Measurements from ENCODE around the gene C8G.

The C8G gene

GRCh38 chr9:136957901-136958300, 12.9 kb downstream of the C8G start:
- FAIRE-seq: no peak
- TF ChIP-seq TAF1 (IDR thresholded peaks at IDR 0.05; ENCODE audit: borderline replicate concordance, low read depth, low read length): no peak
- TF ChIP-seq POLR2A (IDR thresholded peaks at IDR 0.05; ENCODE audit: low read depth, low read length): no peak
- no peak for TF ChIP-seq POLR2AphosphoS5 (IDR thresholded peaks at IDR 0.05; ENCODE audit: low read depth, low read length)

GRCh38 chr9:136958473-136958872, 13.4 kb downstream of the C8G start:
- FAIRE-seq: no peak
- TF ChIP-seq POLR2AphosphoS5 (IDR thresholded peaks at IDR 0.05; ENCODE audit: low read depth, low read length): no peak
- no peak for TF ChIP-seq POLR2A (IDR thresholded peaks at IDR 0.05; ENCODE audit: low read depth, low read length)
- TF ChIP-seq TAF1 (IDR thresholded peaks at IDR 0.05; ENCODE audit: borderline replicate concordance, low read depth, low read length): no peak
- no peak for DNase-seq (ENCODE audit: insufficient read length)

More at GRCh38 chr9:136957901-136958300, 12.9 kb downstream of the C8G start:
- no peak for DNase-seq (ENCODE audit: insufficient read length)

GRCh38 chr9:136958898-136959850, 14.1 kb downstream of the C8G start:
- FAIRE-seq (no peak), DNase-seq (ENCODE audit: insufficient read length) (no peak)
- TF ChIP-seq TAF1 (IDR thresholded peaks at IDR 0.05; ENCODE audit: borderline replicate concordance, low read depth, low read length): no peak
- TF ChIP-seq POLR2AphosphoS5 (IDR thresholded peaks at IDR 0.05; ENCODE audit: low read depth, low read length): no peak
- no peak for TF ChIP-seq POLR2A (IDR thresholded peaks at IDR 0.05; ENCODE audit: low read depth, low read length)

GRCh38 chr9:136960212-136960937, 15.3 kb downstream of the C8G start:
- FAIRE-seq: no peak
- no peak for DNase-seq (ENCODE audit: insufficient read length)
- no peak for TF ChIP-seq POLR2AphosphoS5 (IDR thresholded peaks at IDR 0.05; ENCODE audit: low read depth, low read length)
- no peak for TF ChIP-seq POLR2A (IDR thresholded peaks at IDR 0.05; ENCODE audit: low read depth, low read length)
- no peak for TF ChIP-seq TAF1 (IDR thresholded peaks at IDR 0.05; ENCODE audit: borderline replicate concordance, low read depth, low read length)

- FAIRE-seq: no peak
- DNase-seq (ENCODE audit: insufficient read length): no peak
- TF ChIP-seq POLR2A (IDR thresholded peaks at IDR 0.05; ENCODE audit: low read depth, low read length) (no peak), POLR2AphosphoS5 (IDR thresholded peaks at IDR 0.05; ENCODE audit: low read depth, low read length) (no peak)
Observed at GRCh38 chr9:136960938-136961275, 15.9 kb downstream of the C8G start.

GRCh38 chr9:136961279-136962065, 16.4 kb downstream of the C8G start:
- TF ChIP-seq POLR2A (IDR thresholded peaks at IDR 0.05; ENCODE audit: low read depth, low read length) (no peak), TAF1 (IDR thresholded peaks at IDR 0.05; ENCODE audit: borderline replicate concordance, low read depth, low read length) (no peak), POLR2AphosphoS5 (IDR thresholded peaks at IDR 0.05; ENCODE audit: low read depth, low read length) (no peak)
- no peak for DNase-seq (ENCODE audit: insufficient read length)
- FAIRE-seq: no peak

- no peak for DNase-seq (ENCODE audit: insufficient read length)
- TF ChIP-seq TAF1 (IDR thresholded peaks at IDR 0.05; ENCODE audit: borderline replicate concordance, low read depth, low read length) (no peak), POLR2A (IDR thresholded peaks at IDR 0.05; ENCODE audit: low read depth, low read length) (no peak), POLR2AphosphoS5 (IDR thresholded peaks at IDR 0.05; ENCODE audit: low read depth, low read length) (no peak)
- FAIRE-seq: no peak
Observed at GRCh38 chr9:136962163-136962562, 17.1 kb downstream of the C8G start.

GRCh38 chr9:136962701-136963248, 17.7 kb downstream of the C8G start:
- FAIRE-seq (no peak), DNase-seq (ENCODE audit: insufficient read length) (no peak)
- TF ChIP-seq POLR2A (IDR thresholded peaks at IDR 0.05; ENCODE audit: low read depth, low read length): no peak
- TF ChIP-seq TAF1 (IDR thresholded peaks at IDR 0.05; ENCODE audit: borderline replicate concordance, low read depth, low read length): no peak

- no peak for TF ChIP-seq TAF1 (IDR thresholded peaks at IDR 0.05; ENCODE audit: borderline replicate concordance, low read depth, low read length)
- TF ChIP-seq POLR2A (IDR thresholded peaks at IDR 0.05; ENCODE audit: low read depth, low read length): no peak
- TF ChIP-seq POLR2AphosphoS5 (IDR thresholded peaks at IDR 0.05; ENCODE audit: low read depth, low read length): no peak
- no peak for DNase-seq (ENCODE audit: insufficient read length)
- no peak for FAIRE-seq
Observed at GRCh38 chr9:136963341-136963740, 18.3 kb downstream of the C8G start.

GRCh38 chr9:136963751-136964150, 18.7 kb downstream of the C8G start:
- DNase-seq (ENCODE audit: insufficient read length): no peak
- TF ChIP-seq TAF1 (IDR thresholded peaks at IDR 0.05; ENCODE audit: borderline replicate concordance, low read depth, low read length) (no peak), POLR2AphosphoS5 (IDR thresholded peaks at IDR 0.05; ENCODE audit: low read depth, low read length) (no peak), POLR2A (IDR thresholded peaks at IDR 0.05; ENCODE audit: low read depth, low read length) (no peak)
- FAIRE-seq: no peak

GRCh38 chr9:136964171-136964689, 19.2 kb downstream of the C8G start:
- no peak for TF ChIP-seq TAF1 (IDR thresholded peaks at IDR 0.05; ENCODE audit: borderline replicate concordance, low read depth, low read length)
- no peak for TF ChIP-seq POLR2A (IDR thresholded peaks at IDR 0.05; ENCODE audit: low read depth, low read length)
- TF ChIP-seq POLR2AphosphoS5 (IDR thresholded peaks at IDR 0.05; ENCODE audit: low read depth, low read length): no peak
- no peak for FAIRE-seq
- no peak for DNase-seq (ENCODE audit: insufficient read length)
